GOT3 (cell line): Measurements from ENCODE around the gene LIPT1.
"Not testable (repeated sequence)": the region's sequence is repeated elsewhere in the genome, so short reads cannot be mapped to it uniquely, and the experiment has no call there.

Experiments
- DNase-seq: peaks from one replicate; lab custom pipeline; 2025; ENCODE audit warnings: mixed read lengths; lab: John Stamatoyannopoulos, UW

LIPT1 gene

DNA sequence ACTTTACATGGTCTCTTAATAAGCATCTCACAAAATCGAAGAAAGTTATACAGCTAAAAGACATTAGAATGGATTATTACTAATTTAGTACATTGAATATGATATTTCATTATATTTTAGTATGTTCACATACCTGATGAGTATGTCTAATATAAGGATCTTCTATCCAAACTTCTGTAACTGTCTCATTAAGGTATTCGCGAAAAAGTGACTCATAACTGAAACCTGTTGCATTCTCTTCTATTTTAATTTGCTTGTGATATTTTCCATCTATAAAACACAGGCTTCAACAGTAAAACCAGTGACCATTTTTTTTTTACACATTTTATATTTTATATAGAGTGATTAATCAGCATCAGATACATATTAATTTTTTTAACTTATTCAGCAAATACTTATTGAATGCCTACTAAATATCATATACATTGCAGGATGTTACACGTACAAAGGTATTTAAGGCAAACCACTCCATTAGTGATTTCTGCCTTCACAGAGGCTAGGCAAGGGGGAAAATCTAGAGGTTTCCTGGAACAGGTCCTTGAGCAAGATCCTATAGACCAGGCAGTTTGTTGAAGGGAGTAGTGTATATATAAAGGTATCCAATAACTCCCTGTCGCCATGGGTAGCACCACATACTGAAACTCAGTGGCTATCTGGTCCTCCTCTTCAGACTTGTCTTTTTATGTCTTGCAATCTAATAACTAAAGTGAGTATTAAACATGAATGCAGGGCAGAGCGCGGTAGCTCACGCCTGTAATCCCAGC, 16.8 kb downstream of the LIPT1 start:
- DNase-seq, result no peak

GRCh38 chr2:99180755-99181623, 26.2 kb downstream of the LIPT1 start, which contains the start of the genes MITD1 and MRPL30:
Gene MITD1, minus strand, starts transcription at chr2:99181058. Its CDS starts 77 bp downstream, at chr2:99180981.
Gene MRPL30, plus strand, starts transcription at chr2:99181184. Its CDS starts 5,020 bp downstream, at chr2:99186204.
- DNase-seq, result peak; percentile 86

DNA sequence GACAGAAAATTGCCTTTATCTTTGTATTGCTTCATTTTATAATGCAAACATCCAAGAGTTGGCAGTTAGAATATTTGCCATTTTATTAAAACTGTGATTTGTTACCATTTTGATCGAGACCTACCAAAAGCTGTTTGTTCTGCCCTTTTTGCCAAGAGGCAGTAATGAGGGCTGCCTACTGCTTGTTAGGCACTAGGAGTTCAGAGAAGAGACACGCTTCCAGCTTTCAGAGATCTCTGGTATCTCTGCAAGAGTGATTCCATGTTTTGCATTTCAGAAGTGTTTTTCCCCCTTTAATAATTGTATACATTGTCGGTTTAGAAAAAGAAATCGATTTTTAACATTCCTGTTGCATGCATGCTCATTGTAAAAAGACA, 26.8 kb downstream of the LIPT1 start:
- no peak for DNase-seq

- no peak for DNase-seq
Observed at GRCh38 chr2:99183025-99183424, 28.3 kb downstream of the LIPT1 start.

DNA sequence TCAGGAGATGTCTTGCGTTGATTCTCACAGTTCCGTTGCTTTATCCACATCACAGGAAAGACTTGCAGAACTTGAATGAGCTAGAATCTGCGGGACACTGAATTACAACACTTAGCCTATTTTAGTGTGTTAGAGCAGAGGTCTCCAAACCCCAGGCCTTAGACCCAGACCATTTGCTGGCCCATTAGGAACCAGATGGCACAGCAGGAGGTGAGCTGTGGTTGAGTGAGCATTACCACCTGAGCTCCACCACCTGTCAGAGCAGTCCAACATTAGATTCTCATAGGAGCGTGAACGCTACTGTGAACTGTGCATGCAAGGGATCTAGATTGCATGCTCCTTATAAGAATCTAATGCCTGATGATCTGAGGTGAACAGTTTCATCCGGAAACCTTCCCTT, 30.0 kb downstream of the LIPT1 start:
- DNase-seq, result no peak

DNA sequence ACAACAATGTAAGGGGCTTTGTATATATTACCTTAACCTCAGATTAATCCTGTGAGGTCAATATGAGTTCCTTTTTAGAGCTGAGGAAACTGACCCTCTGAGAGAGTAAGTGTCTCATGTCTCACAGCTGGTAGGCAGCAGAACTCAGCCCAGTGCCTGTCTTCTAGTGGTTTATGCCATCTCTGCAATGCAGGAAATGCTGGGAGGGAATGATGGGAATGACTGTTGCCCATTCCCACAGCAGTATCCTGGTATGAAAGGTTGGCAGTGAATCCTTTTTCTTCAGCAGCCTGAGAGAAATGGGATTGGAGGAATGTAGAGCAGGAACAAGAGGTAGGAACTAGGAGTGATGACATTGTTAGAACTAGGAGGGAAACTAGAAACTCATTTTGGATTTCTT, 32.2 kb downstream of the LIPT1 start:
- no peak for DNase-seq

DNA sequence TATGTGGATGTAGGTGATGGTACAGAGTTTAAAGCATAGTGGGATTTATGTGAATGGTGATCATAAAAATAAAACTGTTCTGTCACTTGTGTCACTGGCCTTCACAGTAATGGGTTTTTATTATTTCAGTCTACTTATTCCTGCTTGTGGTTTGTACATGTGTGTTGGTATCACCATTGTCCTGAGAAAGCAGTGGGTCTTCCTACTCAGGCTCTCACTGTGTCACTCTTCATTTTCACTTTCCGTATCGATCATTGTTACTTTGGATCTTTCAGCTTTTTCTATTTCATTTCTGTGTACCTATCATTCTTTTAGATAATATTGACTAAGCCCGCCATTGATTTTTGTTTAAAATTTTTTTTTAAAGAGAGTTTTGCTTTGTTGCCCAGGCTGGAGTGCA, 33.6 kb downstream of the LIPT1 start:
- DNase-seq, result no peak

DNA sequence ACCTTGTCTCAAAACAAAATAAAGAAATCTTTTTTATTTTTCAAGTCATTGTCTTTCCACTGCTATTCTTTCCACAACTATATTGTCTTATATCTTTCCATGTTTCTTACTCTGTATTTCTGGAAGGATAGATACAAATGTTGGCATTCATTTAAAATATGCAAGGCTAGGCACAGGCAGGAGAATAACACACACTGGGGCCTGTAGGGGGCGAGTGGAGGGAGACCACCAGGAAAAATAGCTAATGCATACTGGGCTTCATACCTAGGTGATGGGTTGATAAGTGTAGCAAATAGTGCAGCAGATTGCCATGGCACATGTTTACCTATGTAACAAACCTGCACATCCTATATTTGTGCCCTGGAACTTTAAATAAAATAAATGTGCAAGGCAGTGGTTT, 35.8 kb downstream of the LIPT1 start:
- no peak for DNase-seq

GRCh38 chr2:99192364-99192763, 37.6 kb downstream of the LIPT1 start:
- DNase-seq, result not testable (repeated sequence)

DNA sequence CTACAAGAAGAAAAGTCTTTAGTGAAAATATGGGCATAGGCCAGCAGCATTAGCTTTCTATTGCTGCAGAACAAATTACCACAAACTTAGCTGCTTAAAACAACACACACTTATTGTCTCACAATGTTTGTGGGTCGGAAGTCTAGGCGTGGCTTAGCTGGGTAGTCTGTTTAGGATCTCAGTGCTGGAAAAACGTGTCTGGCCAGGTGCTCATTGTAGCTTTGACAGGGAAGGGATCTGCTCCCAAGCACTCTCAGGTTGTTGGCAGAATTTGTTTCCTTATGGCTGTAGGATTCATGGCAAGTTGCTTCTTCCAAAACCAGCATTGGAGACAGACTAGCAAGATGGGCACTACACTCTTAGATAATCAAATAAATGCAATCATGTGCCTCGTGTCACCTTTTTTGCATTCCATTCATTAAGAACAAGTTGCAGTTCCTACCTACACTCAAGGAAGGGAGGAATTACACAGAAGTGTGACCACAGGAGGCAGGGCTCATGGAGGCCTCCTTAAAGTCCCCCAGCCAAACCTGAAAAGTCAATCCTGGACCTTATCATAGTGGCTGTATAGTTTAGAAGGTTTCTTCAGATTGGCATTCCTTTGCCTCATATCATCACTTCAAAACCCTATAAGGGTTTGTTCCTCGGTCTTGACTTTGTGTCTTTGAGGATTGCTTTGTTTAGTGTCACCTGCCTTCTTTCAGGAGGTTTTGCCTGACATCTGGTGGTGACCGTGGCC, 43.5 kb downstream of the LIPT1 start:
- no peak for DNase-seq

GRCh38 chr2:99200076-99200800, 45.5 kb downstream of the LIPT1 start:
- no peak for DNase-seq

- no peak for DNase-seq
Observed at GRCh38 chr2:99201959-99202678, 47.4 kb downstream of the LIPT1 start.

DNA sequence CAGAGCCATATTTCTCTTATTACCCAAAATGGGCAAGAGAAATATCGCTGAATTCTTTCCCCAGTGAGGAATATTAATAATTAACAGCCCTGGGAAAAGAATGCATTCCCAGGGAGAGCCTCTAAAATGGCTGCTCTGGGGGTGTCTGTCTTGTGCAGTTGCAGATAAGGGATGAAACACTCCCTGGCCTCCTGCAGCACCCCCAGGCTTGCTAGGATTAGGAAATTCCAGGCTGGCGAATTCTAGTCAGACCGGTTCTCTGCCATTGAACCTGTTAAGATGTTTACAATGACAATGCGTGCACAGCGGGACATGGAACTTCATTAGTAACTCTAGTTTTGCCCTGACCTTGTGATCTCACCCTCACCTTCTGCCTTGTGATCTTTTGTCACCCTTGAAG, 50.7 kb downstream of the LIPT1 start:
- no peak for DNase-seq
